Nephron progenitor cell (in vitro differentiated cells): ENCODE data around the gene TMEM253.

Experiments used
- DNase-seq: peaks from one replicate; pipeline ENCODE4 v3.0.0; 2021
- H3K27ac Mint-ChIP-seq: 2 replicates; pipeline ENCODE4 v1.8.0; 2021; ENCODE audit warnings: mild to moderate bottlenecking, moderate library complexity, mixed read lengths
- H3K27me3 Mint-ChIP-seq: 2 replicates; pipeline ENCODE4 v1.8.0; 2021; ENCODE audit warnings: mild to moderate bottlenecking, low read depth, mixed read lengths; ENCODE audit not compliant: poor library complexity
- H3K36me3 Mint-ChIP-seq: 2 replicates; pipeline ENCODE4 v1.8.0; 2021; ENCODE audit warnings: low read depth, mixed read lengths
- H3K4me1 Mint-ChIP-seq: 2 replicates; pipeline ENCODE4 v1.8.0; 2021; ENCODE audit warnings: mixed read lengths
- H3K4me3 Mint-ChIP-seq: 2 replicates; pipeline ENCODE4 v1.8.0; 2021; ENCODE audit warnings: mild to moderate bottlenecking, moderate library complexity, mixed read lengths
- H3K9me3 Mint-ChIP-seq: 2 replicates; pipeline ENCODE4 v1.8.0; 2021; ENCODE audit warnings: mild to moderate bottlenecking, moderate library complexity, mixed read lengths
- CTCF ChIP-seq: fragments of 200-600 bp; sonication (generic); IDR thresholded peaks from 2 replicates; pipeline ENCODE4 v1.5.0; 2021; ENCODE audit warnings: antibody characterized with exemption

Gene TMEM253

GRCh38 chr14:21086908-21087293 lies 14.0 kb upstream of the TMEM253 start:
- H3K36me3 Mint-ChIP-seq, result peaks cover 70% of the 10 kb centered on the region
- peak overlapping the region; percentile 49 for H3K27ac Mint-ChIP-seq
- no peaks in the 10 kb centered on the region for H3K9me3 Mint-ChIP-seq
- DNase-seq, result no peak
- H3K4me1 Mint-ChIP-seq, result peaks cover 27% of the 10 kb centered on the region
- no peak overlapping the region for H3K4me3 Mint-ChIP-seq
- H3K27me3 Mint-ChIP-seq, result peaks cover 6% of the 10 kb centered on the region
- TF ChIP-seq CTCF, result no peak

GRCh38 chr14:21087294-21088091 lies 13.4 kb upstream of the TMEM253 start:
- TF ChIP-seq CTCF, result no peak
- Mint-ChIP-seq H3K27me3 (peaks cover 6% of the 10 kb centered on the region), H3K27ac (peak overlapping the region; percentile 89), H3K4me1 (peaks cover 30% of the 10 kb centered on the region), H3K36me3 (peaks cover 69% of the 10 kb centered on the region), H3K9me3 (no peaks in the 10 kb centered on the region), H3K4me3 (no peak overlapping the region)
- no peak for DNase-seq

- peaks cover 42% of the 10 kb centered on the region for H3K4me1 Mint-ChIP-seq
- H3K4me3 Mint-ChIP-seq, result no peak overlapping the region
- TF ChIP-seq CTCF, result no peak
- DNase-seq, result no peak
- H3K27ac Mint-ChIP-seq, result peak overlapping the region; percentile 96
- peaks cover 72% of the 10 kb centered on the region for H3K36me3 Mint-ChIP-seq
- H3K9me3 Mint-ChIP-seq, result no peaks in the 10 kb centered on the region
- H3K27me3 Mint-ChIP-seq, result peaks cover 6% of the 10 kb centered on the region
Measured at GRCh38 chr14:21088687-21089086, 12.2 kb upstream of the TMEM253 start.

- Mint-ChIP-seq H3K4me1 (peaks cover 48% of the 10 kb centered on the region), H3K27ac (peak overlapping the region; percentile 96)
Measured at GRCh38 chr14:21089271-21089670, 11.6 kb upstream of the TMEM253 start.

DNA sequence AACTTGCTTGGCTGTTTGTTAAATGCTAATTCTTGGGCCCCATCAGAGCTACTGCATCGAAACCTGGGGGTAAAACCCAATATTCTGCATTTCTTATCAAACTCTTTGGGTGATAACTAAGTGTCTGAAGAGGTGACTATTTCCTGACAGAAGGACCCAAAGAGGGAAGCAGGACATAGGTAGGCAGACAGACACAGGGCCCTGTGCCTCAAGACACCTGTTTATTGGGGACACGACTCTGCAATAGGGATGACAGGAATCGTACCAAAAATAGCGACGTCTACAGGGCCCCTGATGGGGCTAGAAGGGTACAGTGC lies 11.0 kb upstream of the TMEM253 start:
- no peak for DNase-seq
- H3K27ac Mint-ChIP-seq, result no peak overlapping the region
- H3K4me1 Mint-ChIP-seq, result peaks cover 53% of the 10 kb centered on the region
- H3K9me3 Mint-ChIP-seq, result no peaks in the 10 kb centered on the region
- peaks cover 6% of the 10 kb centered on the region for H3K27me3 Mint-ChIP-seq
- H3K4me3 Mint-ChIP-seq, result no peak overlapping the region
- no peak for TF ChIP-seq CTCF
- peaks cover 65% of the 10 kb centered on the region for H3K36me3 Mint-ChIP-seq

More at GRCh38 chr14:21089271-21089670, 11.6 kb upstream of the TMEM253 start:
- peaks cover 71% of the 10 kb centered on the region for H3K36me3 Mint-ChIP-seq
- H3K4me3 Mint-ChIP-seq, result no peak overlapping the region
- no peaks in the 10 kb centered on the region for H3K9me3 Mint-ChIP-seq
- TF ChIP-seq CTCF, result no peak
- peaks cover 6% of the 10 kb centered on the region for H3K27me3 Mint-ChIP-seq
- no peak for DNase-seq
